Stomach (tissue), 19 donors: ENCODE data around the gene ZSCAN21. TPM values are rescaled to one million over a fixed set of nuclear protein-coding genes. Genes with fewer than 3 reads are reported as not detected.
A peak's percentile ranks its signal among the peaks of the same experiment; 100 is the strongest.

ENCODE experiments used
- DNase-seq, 2 donors: peaks; one replicate each; pipeline versions ENCODE4 v3.0.0 to v3.0.0-alpha.2; 2013 to 2019
- H3K27ac ChIP-seq, 5 donors: fragments of 200-600 bp in 4 of 5; sonication (generic) in 4 of 5; one replicate each; pipeline ENCODE4 v1.5.1; 2013 to 2019; ENCODE audit warnings: mild to moderate bottlenecking in 1 of 5, moderate library complexity in 1 of 5
- H3K27me3 ChIP-seq, 3 donors: fragments of 200-600 bp; sonication (generic); one replicate each; pipeline ENCODE4 v1.5.1; 2017 to 2019; ENCODE audit warnings: mixed run types in 1 of 3
- H3K36me3 ChIP-seq, 4 donors: fragments of 200-600 bp; sonication (generic); 1 replicate in 3 of 4; 2 replicates in 1 of 4; pipeline ENCODE4 v1.5.1; 2016 to 2019
- H3K4me1 ChIP-seq, 4 donors: fragments of 200-600 bp; sonication (generic); one replicate each; pipeline ENCODE4 v1.5.1; 2016 to 2019
- H3K4me3 ChIP-seq, 4 donors: fragments of 200-600 bp; sonication (generic) in 3 of 4; one replicate each; pipeline ENCODE4 v1.5.1; 2016 to 2019; ENCODE audit warnings: mild to moderate bottlenecking in 1 of 4
- H3K9me3 ChIP-seq, 4 donors: fragments of 200-600 bp; sonication (generic); one replicate each; pipeline ENCODE4 v1.5.1; 2016 to 2019
- EP300 ChIP-seq: sonication (generic); formaldehyde crosslinking; IDR thresholded peaks from one replicate; pipeline ENCODE4 v1.6.1; 2017; ENCODE audit warnings: antibody characterized with exemption
- POLR2A ChIP-seq, 4 donors: fragments of 450-650 bp; IDR thresholded peaks; one replicate each; pipeline ENCODE4 v1.6.1; 2016; ENCODE audit warnings: antibody characterized with exemption in 4 of 4, control low read depth in 2 of 4, mild to moderate bottlenecking in 1 of 4, moderate library complexity in 1 of 4
- POLR2AphosphoS5 ChIP-seq, 3 donors: sonication (generic); formaldehyde crosslinking; IDR thresholded peaks; one replicate each; pipeline ENCODE4 v1.6.1; 2016; ENCODE audit warnings: antibody characterized with exemption in 3 of 3
- WGBS, 5 donors: extraction: QIAGEN DNeasy Blood & Tissue Kit in 3 of 5; methylation state at CpG; one replicate each; pipeline versions ENCODE4 v1.1.5 to v1.1.7; 2013 to 2018; 5-methylcytosine and 5-hydroxymethylcytosine counted together
- intact Hi-C: fragments of 100-400 bp; cut with DNase I; formaldehyde crosslinking; loops from one replicate; pipeline ENCODE4 v1.15.1; 2023; ENCODE audit warnings: low total_unique reads
- long read RNA-seq, 10 donors: transcript quantifications; one replicate each; lab custom pipeline, GENCODE V29; 2026
- polyA plus RNA-seq, 3 donors: library from polyadenylated mRNA; stranded (reverse); fragments of 200-250 nt; gene quantifications; one replicate each; pipeline ENCODE4 v1.2.3, GENCODE V29; 2013
- total RNA-seq, 5 donors: library from RNA; depleted of rRNA; stranded (reverse); fragments of >200 nt; gene quantifications; one replicate each; pipeline versions ENCODE4 v1.1.0 to v1.2.3, GENCODE V29; 2014 to 2016
- TF ChIP-seq, protein P1 (sequence below), 7 experiments: fragments of 450-650 bp in 4 of 7; fragments of 200-600 bp in 3 of 7; sonication (generic) in 3 of 7; IDR thresholded peaks; one replicate each; pipeline ENCODE4 v1.5.1; 2016 to 2019; ENCODE audit warnings: antibody characterized with exemption in 7 of 7, control low read depth in 2 of 7, mild to moderate bottlenecking in 1 of 7
- donor health status: healthy with polysubstance abuse.
- donor health status: Bipolar disorder and iron deficiency.
- donor health status: healthy.

ZSCAN21 gene
- 10 to 100 TPM in 4 of 5 donors, 1 to 10 TPM in 1; 6.4 to 48.4 (median 14.6) TPM for total RNA-seq
- polyA plus RNA-seq: 1 to 10 TPM; 5.4 to 7.0 (median 6.8) TPM
- long read RNA-seq, donor 1, partial matches to known transcripts: 0 of 2 reads
- long read RNA-seq, donor 1, other reads (novel, unspliced or antisense): 0 of 2 reads
- long read RNA-seq, donor 2, partial matches to known transcripts: 0 of 6 reads
- long read RNA-seq, donor 2, other reads (novel, unspliced or antisense): 6 of 6 reads
- long read RNA-seq, donor 3, partial matches to known transcripts: 0 of 2 reads
- long read RNA-seq, donor 3, other reads (novel, unspliced or antisense): 0 of 2 reads
- long read RNA-seq, donor 4: 0 reads
- long read RNA-seq, donor 5: 0 reads
- long read RNA-seq, donor 6, partial matches to known transcripts: 9 of 12 reads
- long read RNA-seq, donor 6, other reads (novel, unspliced or antisense): 0 of 12 reads
- long read RNA-seq, donor 7, partial matches to known transcripts: 0 of 3 reads
- long read RNA-seq, donor 7, other reads (novel, unspliced or antisense): 0 of 3 reads
- long read RNA-seq, donor 8: 0 reads
- long read RNA-seq, donor 9: 0 reads
- long read RNA-seq, donor 10: 0 reads

DNA sequence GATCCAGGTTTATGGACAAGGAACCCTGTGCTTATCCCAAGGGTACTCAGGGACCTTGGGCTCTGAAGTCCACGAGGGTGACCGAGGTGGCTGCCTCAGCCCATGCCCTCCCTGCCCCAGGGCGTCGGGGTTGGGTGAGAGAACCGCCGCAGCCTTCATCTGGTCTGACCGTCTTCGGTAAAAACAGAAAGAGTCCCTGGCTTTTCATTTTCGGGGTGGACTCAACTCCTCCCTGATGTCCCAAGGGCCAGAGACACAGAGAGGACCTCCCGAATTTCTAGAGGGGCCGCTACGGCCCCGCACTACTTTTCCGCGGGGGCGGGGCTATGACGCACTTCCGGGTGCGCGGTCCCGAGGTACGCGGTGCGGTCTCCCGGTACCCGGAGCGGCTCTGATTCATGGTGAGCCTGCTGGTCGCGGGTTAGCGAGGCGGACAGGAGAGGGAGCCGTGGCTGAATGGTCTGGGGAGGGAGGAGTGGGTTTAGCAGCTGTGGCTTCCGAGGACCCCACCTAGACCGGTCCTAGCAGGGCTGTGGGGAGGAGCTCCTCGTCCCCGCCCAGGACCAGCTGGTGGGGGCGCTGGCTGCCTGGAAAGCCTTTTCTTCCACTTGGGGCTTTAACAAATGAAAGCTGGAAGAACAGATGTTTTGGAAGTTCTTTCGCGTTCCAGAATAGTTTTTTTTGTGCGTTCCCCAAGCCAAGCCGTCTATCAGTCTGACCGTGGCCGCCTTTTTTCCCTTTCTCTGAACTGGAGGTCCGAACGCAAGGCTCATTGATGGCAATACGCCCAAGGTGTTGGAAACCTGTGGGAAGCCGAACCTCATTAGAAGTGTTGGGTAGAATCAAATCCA is at the start of gene ZSCAN21:
ZSCAN21 (plus strand) TSS at position 334 of the 851 bp plus-strand sequence. CDS start 7,233 bp downstream, outside the sequence.
- H3K4me1 ChIP-seq: peaks cover 6 to 35% (median 23%) of the 10 kb centered on the region in 4 donors
- peak; percentile 85 to 96 for DNase-seq
- no peaks in the 10 kb centered on the region for H3K9me3 ChIP-seq
- WGBS, 5 donors: 1% methylated on average over 36 to 47 of the region's 47 CpGs
- H3K4me3 ChIP-seq: peak within 1 kb of the TSS; percentile 61 to 82 (median 76)
- peak within 1 kb of the TSS; percentile 96 to 98 (median 98) for H3K27ac ChIP-seq
- peaks cover 0 to 10% (median 0%) of the 10 kb centered on the region in 4 donors for H3K36me3 ChIP-seq
- intact Hi-C loops: loop anchor here (10.0 kb wide), 2 partner anchors 55 to 135 kb away; partner anchors contain the start of gene TRIM4
- TF ChIP-seq, protein P1, sequence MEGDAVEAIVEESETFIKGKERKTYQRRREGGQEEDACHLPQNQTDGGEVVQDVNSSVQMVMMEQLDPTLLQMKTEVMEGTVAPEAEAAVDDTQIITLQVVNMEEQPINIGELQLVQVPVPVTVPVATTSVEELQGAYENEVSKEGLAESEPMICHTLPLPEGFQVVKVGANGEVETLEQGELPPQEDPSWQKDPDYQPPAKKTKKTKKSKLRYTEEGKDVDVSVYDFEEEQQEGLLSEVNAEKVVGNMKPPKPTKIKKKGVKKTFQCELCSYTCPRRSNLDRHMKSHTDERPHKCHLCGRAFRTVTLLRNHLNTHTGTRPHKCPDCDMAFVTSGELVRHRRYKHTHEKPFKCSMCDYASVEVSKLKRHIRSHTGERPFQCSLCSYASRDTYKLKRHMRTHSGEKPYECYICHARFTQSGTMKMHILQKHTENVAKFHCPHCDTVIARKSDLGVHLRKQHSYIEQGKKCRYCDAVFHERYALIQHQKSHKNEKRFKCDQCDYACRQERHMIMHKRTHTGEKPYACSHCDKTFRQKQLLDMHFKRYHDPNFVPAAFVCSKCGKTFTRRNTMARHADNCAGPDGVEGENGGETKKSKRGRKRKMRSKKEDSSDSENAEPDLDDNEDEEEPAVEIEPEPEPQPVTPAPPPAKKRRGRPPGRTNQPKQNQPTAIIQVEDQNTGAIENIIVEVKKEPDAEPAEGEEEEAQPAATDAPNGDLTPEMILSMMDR (IDR thresholded peaks at IDR 0.05): peak in 1 of 7 experiments; percentile 17
- TF ChIP-seq EP300 (no peak), POLR2AphosphoS5 (IDR thresholded peaks at IDR 0.05) (peak; percentile 71 to 96 (median 87)), POLR2A (IDR thresholded peaks at IDR 0.05) (peak in 2 of 4 donors; percentile 61 to 79)
- H3K27me3 ChIP-seq: no peaks in the 10 kb centered on the region

DNA sequence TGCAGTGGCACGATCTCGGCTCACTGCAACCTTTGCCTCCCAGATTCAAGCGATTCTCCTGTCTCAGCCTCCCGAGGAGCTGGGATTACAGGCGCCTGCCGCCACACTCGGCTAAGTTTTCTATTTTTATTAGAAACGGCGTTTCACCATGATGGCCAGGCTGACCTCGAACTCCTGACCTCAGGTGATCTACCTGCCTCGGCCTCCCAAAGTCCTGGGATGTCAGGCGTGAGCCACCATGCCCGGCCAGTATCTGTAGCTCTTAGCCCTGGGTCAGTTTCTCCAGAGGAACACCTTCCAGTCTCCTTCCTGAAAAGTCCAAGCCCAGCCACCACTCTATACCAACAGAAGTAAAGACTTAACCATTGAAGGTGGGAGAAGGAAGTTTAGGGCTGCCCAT is 49.3 kb upstream of the ZSCAN21 start:
- H3K36me3 ChIP-seq: no peaks in the 10 kb centered on the region
- H3K27me3 ChIP-seq: no peaks in the 10 kb centered on the region
- H3K4me3 ChIP-seq: no peak overlapping the region
- TF ChIP-seq POLR2AphosphoS5 (IDR thresholded peaks at IDR 0.05) (no peak), POLR2A (IDR thresholded peaks at IDR 0.05) (no peak), EP300 (no peak)
- TF ChIP-seq, protein P1 (IDR thresholded peaks at IDR 0.05): no peak
- H3K4me1 ChIP-seq: peaks cover 21 to 63% (median 54%) of the 10 kb centered on the region in 4 donors
- no peak for DNase-seq
- intact Hi-C loops: no loop called here
- H3K9me3 ChIP-seq: no peaks in the 10 kb centered on the region
- WGBS, 5 donors: 46 to 66% (median 63%) methylated on average over 13 of the region's 13 CpGs
- peak overlapping the region; percentile 69 to 89 (median 77) for H3K27ac ChIP-seq

DNA sequence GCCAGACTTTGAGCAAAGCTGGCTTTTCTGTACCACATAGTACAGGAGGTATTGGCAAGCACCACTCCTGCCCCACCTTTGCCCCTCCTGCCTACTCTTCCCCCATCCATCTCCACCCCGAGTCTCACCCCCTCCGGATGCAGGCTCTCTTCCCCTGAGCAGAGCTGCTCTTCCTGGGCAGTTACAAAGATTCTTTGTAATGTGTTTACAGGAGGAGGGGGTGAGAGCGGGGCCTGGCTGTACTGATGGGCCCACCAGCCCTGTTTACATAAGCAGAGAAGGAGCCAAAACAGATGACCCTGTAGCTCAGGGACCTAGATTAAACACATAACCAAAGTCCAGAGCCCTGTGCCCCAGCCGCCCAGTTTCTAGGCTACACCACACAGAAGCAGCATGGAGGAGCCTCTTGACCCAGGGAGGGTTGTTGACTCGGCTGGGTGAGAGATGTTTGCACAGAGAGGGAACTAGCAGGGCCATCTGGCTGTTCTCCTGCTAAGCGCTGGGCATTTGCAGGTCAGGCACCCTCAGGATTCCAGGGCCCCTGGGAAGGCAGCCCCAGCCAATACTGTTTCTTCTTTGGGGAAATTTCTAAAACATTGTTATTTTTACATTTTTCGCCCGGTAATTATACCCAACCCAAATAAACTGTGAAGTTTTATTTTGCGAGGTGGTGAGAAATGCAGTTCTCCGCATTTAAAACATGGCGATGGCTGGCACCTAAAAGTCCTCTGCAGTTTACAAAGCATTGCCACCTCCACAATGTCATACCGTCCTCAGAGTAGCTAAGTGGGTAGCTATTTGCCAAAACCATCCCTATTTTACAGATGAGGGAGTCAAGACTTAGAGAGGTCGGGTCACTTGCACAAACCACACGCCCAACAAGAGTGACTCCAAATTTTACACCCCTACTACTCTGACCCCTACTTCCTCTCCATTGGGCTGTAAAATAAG is 45.6 kb upstream of the ZSCAN21 start:
- intact Hi-C loops: no loop called here
- peak; percentile 88 to 89 for DNase-seq
- WGBS, 5 donors: 24 to 39% (median 34%) methylated on average over 14 of the region's 14 CpGs
- Histone ChIP-seq H3K4me1 (peaks cover 21 to 49% (median 39%) of the 10 kb centered on the region in 4 donors), H3K9me3 (no peaks in the 10 kb centered on the region), H3K4me3 (no peak overlapping the region), H3K27ac (peak overlapping the region; percentile 67 to 87 (median 72)), H3K36me3 (no peaks in the 10 kb centered on the region), H3K27me3 (no peaks in the 10 kb centered on the region)
- no peak for TF ChIP-seq POLR2A (IDR thresholded peaks at IDR 0.05)
- TF ChIP-seq, protein P1 (IDR thresholded peaks at IDR 0.05): no peak
- peak in 2 of 3 donors; percentile 45 to 55 for TF ChIP-seq POLR2AphosphoS5 (IDR thresholded peaks at IDR 0.05)
- TF ChIP-seq EP300: no peak
